Smooth muscle cell (in vitro differentiated cells): ENCODE results near the gene TNIP3. TPM values are rescaled to one million over a fixed set of nuclear protein-coding genes. Genes with fewer than 3 reads are reported as not detected.

Experiments used
- DNase-seq: peaks from one replicate; lab custom pipeline; 2025; ENCODE audit not compliant: unreplicated experiment; lab: John Stamatoyannopoulos, UW
- H2AFZ ChIP-seq: fragments of 200-600 bp; sonication (generic); 2 replicates; pipeline ENCODE4 v1.6.0; 2016; ENCODE audit warnings: antibody characterized with exemption, low read depth, mild to moderate bottlenecking
- H3F3A ChIP-seq: fragments of 200-600 bp; sonication (generic); 2 replicates; pipeline ENCODE4 v1.6.0; 2017; ENCODE audit warnings: antibody characterized with exemption, low read depth
- H3K27ac ChIP-seq: fragments of 200-600 bp; sonication (generic); 2 replicates; pipeline ENCODE4 v1.5.1; 2016; ENCODE audit warnings: low read depth, mild to moderate bottlenecking
- H3K27me3 ChIP-seq: fragments of 200-600 bp; sonication (generic); 2 replicates; pipeline ENCODE4 v1.6.1; 2016; ENCODE audit warnings: low read depth, mild to moderate bottlenecking
- H3K36me3 ChIP-seq: fragments of 200-600 bp; sonication (generic); 2 replicates; pipeline ENCODE4 v1.5.1; 2016; ENCODE audit warnings: low read depth
- H3K4me1 ChIP-seq: fragments of 200-600 bp; sonication (generic); 2 replicates; pipeline ENCODE4 v1.5.1; 2016; ENCODE audit warnings: low read depth
- H3K4me2 ChIP-seq: fragments of 200-600 bp; sonication (generic); 2 replicates; pipeline ENCODE4 v1.6.0; 2016; ENCODE audit warnings: mild to moderate bottlenecking
- H3K4me3 ChIP-seq: fragments of 200-600 bp; sonication (generic); 2 replicates; pipeline ENCODE4 v1.5.1; 2016; ENCODE audit warnings: mild to moderate bottlenecking
- H3K79me2 ChIP-seq: fragments of 200-600 bp; sonication (generic); 2 replicates; pipeline ENCODE4 v1.6.0; 2016; ENCODE audit warnings: low read depth, mild to moderate bottlenecking
- H3K9ac ChIP-seq: fragments of 200-600 bp; sonication (generic); 2 replicates; pipeline ENCODE4 v1.6.0; 2016; ENCODE audit warnings: low read depth
- H3K9me3 ChIP-seq: fragments of 200-600 bp; sonication (generic); replicated peaks from 2 replicates; pipeline ENCODE4 v1.5.1; 2016; ENCODE audit warnings: low read depth
- H4K20me1 ChIP-seq: fragments of 200-600 bp; sonication (generic); 2 replicates; pipeline ENCODE4 v1.6.0; 2016; ENCODE audit warnings: low read depth
- WGBS: methylation state at CpG from one replicate; pipeline ENCODE4 v1.1.7; 2016; ENCODE audit warnings: low lambda C conversion rate; 5-methylcytosine and 5-hydroxymethylcytosine counted together
- polyA plus RNA-seq: library from polyadenylated mRNA; unstranded; fragments of >200 nt; fragmentation: Nextera tagmentation; extraction: Ambion mirVana; gene quantifications from 2 replicates; pipeline ENCODE4 v1.2.1, GENCODE V29; 2016
- total RNA-seq: library from RNA; depleted of rRNA; stranded (reverse); fragments of >200 nt; gene quantifications from 2 replicates; pipeline ENCODE4 v1.2.3, GENCODE V29; 2014
- TF ChIP-seq, protein P1 (sequence below): fragments of 200-600 bp; sonication (generic); IDR thresholded peaks from 2 replicates; pipeline ENCODE4 v1.5.1; 2017; ENCODE audit warnings: borderline replicate concordance, mild to moderate bottlenecking, antibody characterized with exemption; ENCODE audit not compliant: insufficient read depth, poor library complexity, severe bottlenecking

TNIP3 gene
- total and polyA plus RNA-seq, 2 experiments from 2014 or later = 0.33 to 3.2 TPM

- H2AFZ ChIP-seq = no peak overlapping the region
- H3K4me3 ChIP-seq = no peak overlapping the region
- TF ChIP-seq, protein P1, sequence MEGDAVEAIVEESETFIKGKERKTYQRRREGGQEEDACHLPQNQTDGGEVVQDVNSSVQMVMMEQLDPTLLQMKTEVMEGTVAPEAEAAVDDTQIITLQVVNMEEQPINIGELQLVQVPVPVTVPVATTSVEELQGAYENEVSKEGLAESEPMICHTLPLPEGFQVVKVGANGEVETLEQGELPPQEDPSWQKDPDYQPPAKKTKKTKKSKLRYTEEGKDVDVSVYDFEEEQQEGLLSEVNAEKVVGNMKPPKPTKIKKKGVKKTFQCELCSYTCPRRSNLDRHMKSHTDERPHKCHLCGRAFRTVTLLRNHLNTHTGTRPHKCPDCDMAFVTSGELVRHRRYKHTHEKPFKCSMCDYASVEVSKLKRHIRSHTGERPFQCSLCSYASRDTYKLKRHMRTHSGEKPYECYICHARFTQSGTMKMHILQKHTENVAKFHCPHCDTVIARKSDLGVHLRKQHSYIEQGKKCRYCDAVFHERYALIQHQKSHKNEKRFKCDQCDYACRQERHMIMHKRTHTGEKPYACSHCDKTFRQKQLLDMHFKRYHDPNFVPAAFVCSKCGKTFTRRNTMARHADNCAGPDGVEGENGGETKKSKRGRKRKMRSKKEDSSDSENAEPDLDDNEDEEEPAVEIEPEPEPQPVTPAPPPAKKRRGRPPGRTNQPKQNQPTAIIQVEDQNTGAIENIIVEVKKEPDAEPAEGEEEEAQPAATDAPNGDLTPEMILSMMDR = no peak
- H3K4me2 ChIP-seq = no peak overlapping the region
- H3K36me3 ChIP-seq = no peaks in the 10 kb centered on the region
- H4K20me1 ChIP-seq = no peaks in the 10 kb centered on the region
- H3K79me2 ChIP-seq = no peaks in the 10 kb centered on the region
- WGBS = 80% methylated on average over 2 of the region's 2 CpGs
- H3F3A ChIP-seq = no peaks in the 10 kb centered on the region
- peaks cover 8% of the 10 kb centered on the region for H3K4me1 ChIP-seq
- H3K9me3 ChIP-seq = no peaks in the 10 kb centered on the region
- no peak overlapping the region for H3K27ac ChIP-seq
- no peaks in the 10 kb centered on the region for H3K27me3 ChIP-seq
- no peak for DNase-seq
- no peak overlapping the region for H3K9ac ChIP-seq
Observed at GRCh38 chr4:121144021-121144420, 20.1 kb downstream of the TNIP3 start.

DNA sequence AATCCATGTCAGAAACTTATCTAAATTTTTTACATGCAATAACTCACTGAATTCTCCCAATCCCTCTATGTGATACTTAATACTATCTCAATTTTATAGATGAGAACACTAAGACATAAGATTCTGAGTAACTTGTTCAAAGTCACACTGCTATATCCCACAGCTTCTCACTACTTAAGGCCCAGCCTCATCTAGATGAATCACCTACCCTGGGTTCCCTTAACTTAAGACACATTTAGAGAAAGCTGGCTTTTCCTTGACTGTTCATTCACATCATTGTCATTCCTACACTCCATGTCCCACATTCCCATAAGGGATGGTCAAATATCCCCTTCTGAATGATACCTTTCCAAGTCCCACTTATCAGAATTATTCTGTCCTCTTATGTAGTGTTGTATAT is 21.0 kb downstream of the TNIP3 start:
- H3K79me2 ChIP-seq = no peaks in the 10 kb centered on the region
- H3K4me2 ChIP-seq = no peak overlapping the region
- no peaks in the 10 kb centered on the region for H3K9me3 ChIP-seq
- H3K9ac ChIP-seq = no peak overlapping the region
- no peaks in the 10 kb centered on the region for H3K36me3 ChIP-seq
- no peaks in the 10 kb centered on the region for H4K20me1 ChIP-seq
- peaks cover 8% of the 10 kb centered on the region for H3K4me1 ChIP-seq
- TF ChIP-seq, protein P1 = no peak
- no peak overlapping the region for H3K27ac ChIP-seq
- H2AFZ ChIP-seq = no peak overlapping the region
- H3F3A ChIP-seq = no peaks in the 10 kb centered on the region
- no peak for DNase-seq
- no peaks in the 10 kb centered on the region for H3K27me3 ChIP-seq
- H3K4me3 ChIP-seq = no peak overlapping the region

DNA sequence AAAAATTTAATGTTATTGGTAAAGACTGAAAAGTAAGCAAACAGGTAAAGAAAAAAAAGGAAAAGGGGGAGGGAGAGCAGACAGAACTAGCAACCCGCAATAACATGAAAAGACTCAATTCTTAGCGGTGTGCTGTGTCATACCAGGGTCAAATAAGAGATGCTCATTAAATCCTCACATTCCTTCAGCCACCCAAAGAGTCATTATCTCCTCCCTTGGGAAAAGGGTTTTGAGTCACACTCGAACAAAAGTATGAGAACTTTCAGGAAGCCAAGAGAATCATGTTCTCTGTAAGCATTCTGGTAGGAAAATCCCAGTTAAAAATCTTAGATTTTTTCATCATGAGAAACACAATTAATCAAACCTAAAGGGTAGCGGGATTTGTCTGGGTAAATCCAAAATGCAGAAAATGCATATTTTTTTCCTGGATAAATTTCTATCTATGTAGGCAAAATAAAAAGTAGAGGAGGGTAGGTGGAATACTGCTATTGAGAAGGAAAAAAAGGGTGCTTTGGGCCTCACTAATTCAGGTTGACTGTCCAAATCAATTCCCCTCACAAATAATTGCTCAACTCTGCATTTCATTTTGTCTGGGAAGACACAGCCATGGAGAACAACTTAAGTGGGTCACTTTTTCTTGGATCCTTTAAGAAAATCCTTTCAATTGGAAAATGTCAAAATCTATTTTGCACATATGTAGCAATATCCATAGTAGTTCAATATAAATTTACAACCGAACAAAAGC is 23.2 kb downstream of the TNIP3 start:
- no peaks in the 10 kb centered on the region for H3K36me3 ChIP-seq
- H3K9ac ChIP-seq = no peak overlapping the region
- H3K4me2 ChIP-seq = no peak overlapping the region
- H3K27me3 ChIP-seq = no peaks in the 10 kb centered on the region
- H3K9me3 ChIP-seq = no peaks in the 10 kb centered on the region
- no peaks in the 10 kb centered on the region for H4K20me1 ChIP-seq
- 57% methylated on average over 5 of the region's 5 CpGs for WGBS
- H3K79me2 ChIP-seq = no peaks in the 10 kb centered on the region
- no peak for DNase-seq
- no peak overlapping the region for H3K4me3 ChIP-seq
- peaks cover 8% of the 10 kb centered on the region for H3K4me1 ChIP-seq
- H3F3A ChIP-seq = no peaks in the 10 kb centered on the region
- TF ChIP-seq, protein P1 = no peak
- peak overlapping the region; percentile 78 for H3K27ac ChIP-seq
- no peak overlapping the region for H2AFZ ChIP-seq
